ENCODE measurements around the gene PEX1. TPM values are rescaled to one million over a fixed set of nuclear protein-coding genes. Genes with fewer than 3 reads are reported as not detected.

PEX1 gene
- total and polyA plus RNA-seq, 3 donors from 2014 or later: 20.4 to 29.4 (median 27.4) TPM

- H3K36me3 ChIP-seq (ENCODE audit: low read depth, missing control alignments): no peaks in the 10 kb centered on the region
- intact Hi-C loops (cut with DNase I; ENCODE audit: low total_unique reads): no loop called here
These were observed 35.0 kb upstream of the PEX1 start for GRCh38 chr7:92563345-92563744.

GRCh38 chr7:92560602-92561001 lies 32.3 kb upstream of the PEX1 start:
- no peaks in the 10 kb centered on the region for H3K36me3 ChIP-seq (ENCODE audit: low read depth, missing control alignments)
- no peaks in the 10 kb centered on the region for H3K27me3 ChIP-seq
- intact Hi-C loops (cut with DNase I; ENCODE audit: low total_unique reads): no loop called here
- no peak for TF ChIP-seq CTCF (IDR thresholded peaks at IDR 0.05)
- TF ChIP-seq POLR2A (IDR thresholded peaks at IDR 0.05): no peak
- H3K9me3 ChIP-seq: no peaks in the 10 kb centered on the region
- H3K4me1 ChIP-seq: peaks cover 13% of the 10 kb centered on the region
- H3K27ac ChIP-seq: no peak overlapping the region
- DNase-seq: no peak
- H3K4me3 ChIP-seq: no peak overlapping the region

More at GRCh38 chr7:92563345-92563744, 35.0 kb upstream of the PEX1 start:
- H3K27me3 ChIP-seq: no peaks in the 10 kb centered on the region
- WGBS, 2 donors: 94 to 95% methylated on average over 2 of the region's 2 CpGs
- DNase-seq: no peak
- H3K4me3 ChIP-seq: no peak overlapping the region
- H3K4me1 ChIP-seq: peaks cover 5% of the 10 kb centered on the region
- H3K9me3 ChIP-seq: no peaks in the 10 kb centered on the region
- no peak overlapping the region for H3K27ac ChIP-seq
- no peak for TF ChIP-seq CTCF (IDR thresholded peaks at IDR 0.05)
- TF ChIP-seq POLR2A (IDR thresholded peaks at IDR 0.05): no peak

- Histone ChIP-seq H3K9me3 (no peaks in the 10 kb centered on the region), H3K36me3 (ENCODE audit: low read depth, missing control alignments) (no peaks in the 10 kb centered on the region), H3K4me3 (no peak overlapping the region), H3K27ac (peak overlapping the region; percentile 4 to 75), H3K4me1 (peaks cover 13% of the 10 kb centered on the region), H3K27me3 (no peaks in the 10 kb centered on the region)
- no peak for TF ChIP-seq CTCF (IDR thresholded peaks at IDR 0.05)
- no peak for TF ChIP-seq POLR2A (IDR thresholded peaks at IDR 0.05)
- intact Hi-C loops (cut with DNase I; ENCODE audit: low total_unique reads): no loop called here
- WGBS, 2 donors: 66 to 68% methylated on average over 7 of the region's 7 CpGs
- DNase-seq: peak; percentile 50
These were observed 29.6 kb upstream of the PEX1 start for GRCh38 chr7:92557808-92558362.

- no peak for TF ChIP-seq POLR2A (IDR thresholded peaks at IDR 0.05)
- TF ChIP-seq CTCF (IDR thresholded peaks at IDR 0.05): no peak
- Histone ChIP-seq H3K27me3 (no peaks in the 10 kb centered on the region), H3K4me1 (peaks cover 13% of the 10 kb centered on the region), H3K4me3 (no peak overlapping the region), H3K36me3 (ENCODE audit: low read depth, missing control alignments) (no peaks in the 10 kb centered on the region), H3K27ac (peak overlapping the region; percentile 4 to 75), H3K9me3 (no peaks in the 10 kb centered on the region)
- intact Hi-C loops (cut with DNase I; ENCODE audit: low total_unique reads): no loop called here
- peak; percentile 76 for DNase-seq
- 49 to 67% methylated on average over 2 of the region's 2 CpGs for WGBS, 2 donors
These were observed 28.9 kb upstream of the PEX1 start for GRCh38 chr7:92557249-92557648.

GRCh38 chr7:92550194-92550593 lies 21.9 kb upstream of the PEX1 start:
- H3K27ac ChIP-seq: no peak overlapping the region
- intact Hi-C loops (cut with DNase I; ENCODE audit: low total_unique reads): no loop called here
- H3K9me3 ChIP-seq: no peaks in the 10 kb centered on the region
- no peak overlapping the region for H3K4me3 ChIP-seq
- TF ChIP-seq CTCF (IDR thresholded peaks at IDR 0.05) (no peak), POLR2A (IDR thresholded peaks at IDR 0.05) (no peak)
- WGBS, 2 donors: 65 to 76% methylated on average over 4 of the region's 4 CpGs
- H3K4me1 ChIP-seq: no peaks in the 10 kb centered on the region
- no peaks in the 10 kb centered on the region for H3K36me3 ChIP-seq (ENCODE audit: low read depth, missing control alignments)
- no peaks in the 10 kb centered on the region for H3K27me3 ChIP-seq
- DNase-seq: no peak

All from testis (tissue), 3 donors.